HL-60/S4 (cell line): Measurements from ENCODE around the gene PRKAG1.

ENCODE experiments used
- in situ Hi-C: fragments of 300-500 bp; cut with MboI; formaldehyde crosslinking; loops from 2 replicates; pipeline ENCODE4 v1.14.3; 2022; ENCODE audit warnings: low sequenced_read_pairs

The PRKAG1 gene

DNA sequence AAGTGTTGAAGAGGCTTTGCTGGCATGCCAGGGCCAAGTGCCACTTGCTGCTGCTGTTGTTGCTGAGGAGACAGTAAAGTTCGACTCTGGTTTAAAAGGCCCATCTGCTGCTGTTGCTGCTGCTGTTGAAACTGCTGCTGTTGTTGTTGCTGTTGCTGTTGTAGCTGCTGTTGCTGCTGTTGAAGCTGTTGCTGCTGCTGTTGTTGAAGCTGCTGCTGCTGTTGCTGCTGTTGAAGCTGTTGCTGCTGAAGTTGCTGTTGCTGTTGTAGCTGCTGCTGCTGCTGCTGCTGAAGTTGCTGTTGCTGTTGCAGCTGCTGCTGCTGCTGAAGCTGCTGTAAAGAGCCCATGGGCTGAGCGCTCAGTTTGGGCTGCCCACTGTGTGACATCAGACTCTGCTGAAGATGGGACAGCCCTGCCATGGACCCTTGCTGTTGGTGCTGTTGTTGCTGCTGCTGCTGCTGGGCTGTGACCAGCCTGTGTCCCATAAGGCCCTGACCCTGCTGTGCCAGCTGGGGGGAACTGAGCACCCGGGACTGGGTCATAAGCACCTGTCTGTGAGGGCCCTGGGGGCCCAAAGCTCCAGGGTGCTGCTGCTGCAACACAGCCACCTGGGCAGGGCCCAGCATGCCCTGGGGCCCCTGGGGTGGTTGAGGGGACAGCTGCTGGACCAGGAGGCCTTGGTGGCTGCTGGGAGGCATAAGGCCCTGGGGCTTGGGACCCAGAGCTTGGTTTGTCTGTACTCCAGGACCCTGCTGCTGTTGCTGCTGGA lies 14.3 kb upstream of the PRKAG1 start:
- in situ Hi-C loops: no loop called here

DNA sequence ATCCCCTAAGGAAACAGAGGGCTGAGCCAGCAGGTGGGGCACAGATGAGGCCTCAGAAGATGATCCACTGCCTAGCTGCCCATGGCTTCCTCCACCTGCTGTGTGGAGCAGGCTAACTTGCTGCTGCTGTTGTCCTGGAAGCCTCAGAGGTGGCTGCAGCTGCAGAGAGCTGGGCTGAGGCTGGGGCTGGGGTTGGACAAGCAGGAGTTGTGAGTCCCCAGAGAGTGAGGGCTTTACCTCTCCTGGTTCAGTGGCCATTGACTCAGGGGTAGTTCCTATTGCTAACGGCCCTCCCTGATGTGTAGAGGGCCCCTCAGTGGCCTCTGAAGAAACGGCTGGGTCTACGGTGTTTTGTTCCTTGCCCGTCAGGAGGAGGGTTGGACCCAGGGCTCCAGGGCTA lies 13.7 kb upstream of the PRKAG1 start:
- in situ Hi-C loops: no loop called here

DNA sequence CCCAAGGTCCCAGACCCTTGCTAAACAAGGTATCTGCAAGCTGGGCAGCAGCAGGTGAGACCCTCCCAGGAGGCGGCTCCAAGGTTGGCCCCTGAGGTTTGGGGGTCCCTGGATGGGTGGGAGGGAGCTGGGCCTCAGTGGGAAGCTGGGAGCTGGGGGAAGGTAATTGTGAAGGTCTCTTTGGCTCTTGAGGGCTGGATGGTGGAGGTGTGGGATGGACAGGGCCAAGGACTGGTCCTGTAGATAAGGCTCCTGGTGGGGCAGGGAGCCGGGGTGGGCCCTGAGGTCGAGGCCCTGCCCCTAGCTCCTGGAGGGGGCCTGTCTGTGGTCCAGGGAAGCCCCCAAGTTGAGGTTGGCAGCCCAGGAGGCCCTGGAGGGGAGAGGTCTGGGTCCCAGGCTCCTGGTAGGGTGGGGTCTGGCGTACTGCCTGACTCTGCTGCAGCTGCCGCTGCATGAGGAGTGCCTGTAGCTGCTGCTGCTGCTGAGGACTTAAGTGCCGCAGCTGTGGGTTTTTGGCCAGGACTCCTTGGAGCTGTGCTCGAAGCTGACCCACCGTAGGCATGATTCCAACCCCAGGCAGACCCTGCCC lies 13.1 kb upstream of the PRKAG1 start:
- in situ Hi-C loops: no loop called here

DNA sequence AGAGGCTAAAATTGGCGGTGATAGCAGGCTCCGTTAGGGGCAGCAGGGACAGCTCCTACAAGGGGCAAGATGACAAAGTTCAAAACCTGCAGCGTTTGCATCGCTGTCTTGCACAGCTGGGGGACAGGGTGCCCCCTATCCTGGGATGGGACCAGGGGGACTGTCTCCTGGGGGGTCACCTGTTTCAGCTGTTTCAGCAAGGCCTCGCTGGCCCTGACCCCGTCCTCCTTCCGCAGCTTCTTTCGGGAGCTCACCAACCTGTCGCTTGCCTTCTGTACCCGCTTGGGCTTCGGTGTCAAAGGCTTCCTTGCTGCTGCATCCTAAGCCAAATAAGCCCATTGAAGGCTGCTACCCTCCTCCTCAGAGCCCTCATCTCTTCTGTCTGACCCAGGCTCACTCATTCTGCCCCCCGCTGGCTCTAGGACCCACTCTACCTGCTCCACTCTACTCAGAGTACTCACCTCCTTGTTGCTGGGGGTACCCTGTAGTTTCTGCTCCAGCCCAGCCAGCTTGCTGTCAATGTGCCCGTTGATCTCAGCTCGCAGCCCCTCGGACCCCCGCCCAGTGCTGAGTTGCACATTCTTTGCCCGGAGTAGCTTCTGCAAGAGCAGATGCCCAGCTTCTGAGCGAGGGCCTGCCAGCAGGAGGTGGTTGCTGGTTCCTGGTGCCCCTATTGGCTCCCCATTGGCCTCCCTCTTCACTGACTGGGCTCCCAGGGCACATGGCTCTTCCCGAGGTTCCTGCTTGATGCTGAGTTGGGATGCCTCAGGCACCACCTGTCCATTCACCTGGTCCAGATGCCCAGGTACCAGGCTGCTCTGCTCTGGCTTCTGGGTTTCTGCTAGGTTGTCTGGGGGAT lies 12.4 kb upstream of the PRKAG1 start:
- in situ Hi-C loops: no loop called here

DNA sequence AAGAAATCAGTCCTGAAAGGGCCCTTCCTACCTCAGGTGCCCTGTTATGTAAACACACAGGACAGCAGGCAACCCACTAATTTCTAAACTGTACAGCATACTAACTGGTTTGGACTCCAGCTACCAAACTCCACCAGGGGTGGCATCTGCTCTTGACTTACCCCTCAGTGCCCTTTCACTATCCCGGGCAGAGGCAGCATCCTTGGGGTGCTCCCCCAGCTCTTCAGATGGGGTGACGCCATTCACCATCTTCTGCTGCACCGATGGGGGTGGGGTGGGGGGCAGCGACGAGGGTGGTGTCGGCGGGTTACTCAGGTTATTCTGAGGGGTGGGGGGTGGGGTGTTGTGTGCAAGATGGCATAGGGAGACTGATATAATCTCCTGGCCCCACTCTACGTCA lies 11.5 kb upstream of the PRKAG1 start:
- in situ Hi-C loops: no loop called here

DNA sequence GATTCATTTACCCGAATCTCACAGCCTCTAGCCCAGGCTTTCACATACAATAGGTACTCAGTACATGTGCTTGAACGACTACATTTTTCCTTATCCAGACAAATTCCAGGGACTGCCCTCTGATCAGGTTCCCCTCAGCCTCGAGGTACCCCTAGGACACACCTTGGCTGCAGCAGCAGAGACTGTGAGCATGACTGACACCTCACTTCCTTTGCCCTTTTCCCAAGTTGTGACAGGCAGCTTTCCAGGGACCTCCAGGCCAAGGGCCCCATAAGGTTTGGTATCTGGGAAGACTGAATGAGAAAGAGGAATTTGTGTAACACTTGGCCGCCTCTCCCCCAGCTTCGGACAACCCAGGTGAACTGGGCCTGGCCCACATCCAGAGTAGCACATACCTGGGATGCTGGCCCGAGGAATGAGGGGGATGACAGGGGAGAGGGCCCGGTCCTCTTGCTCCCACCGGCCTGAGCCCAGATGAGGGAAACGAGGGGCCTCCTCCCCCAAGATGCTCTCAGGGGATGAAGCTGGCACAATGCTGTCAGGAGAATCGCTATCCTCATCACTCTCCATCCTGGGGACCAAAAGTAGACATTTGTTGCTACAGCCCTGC lies 10.2 kb upstream of the PRKAG1 start:
- in situ Hi-C loops: no loop called here

DNA sequence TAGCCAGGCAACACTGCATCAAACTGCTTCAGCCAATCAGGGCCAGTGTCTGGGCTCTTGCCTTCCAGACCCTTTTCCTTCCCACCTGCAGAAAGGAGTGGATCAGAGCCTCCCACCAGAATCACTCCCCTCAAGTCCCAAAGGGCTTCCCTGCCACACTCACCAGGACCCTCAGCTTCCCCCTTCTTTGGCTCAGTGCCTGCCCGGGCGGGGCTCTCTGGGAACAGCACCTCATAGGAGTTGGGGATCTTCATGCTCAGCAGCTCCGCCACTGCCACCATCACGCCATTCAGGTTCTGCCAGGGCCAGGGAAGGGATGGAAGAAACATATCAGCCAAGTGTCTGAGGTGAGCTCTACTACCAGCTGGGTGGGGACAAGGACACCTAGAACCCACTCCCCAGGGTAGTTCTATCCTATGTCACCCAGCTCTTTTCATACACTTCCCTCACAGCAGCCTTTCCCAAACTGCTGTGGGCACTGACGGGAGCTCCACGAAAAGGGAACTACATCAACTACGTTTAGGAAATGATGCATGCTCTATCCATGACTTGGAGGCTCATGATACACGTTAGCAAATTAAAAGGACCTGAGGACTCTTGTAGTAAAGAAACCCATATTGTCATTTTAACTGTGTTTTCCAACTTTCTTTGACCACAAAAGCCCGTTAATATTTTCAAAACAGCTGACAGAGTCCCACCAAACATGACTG lies 9.4 kb upstream of the PRKAG1 start:
- in situ Hi-C loops: no loop called here

DNA sequence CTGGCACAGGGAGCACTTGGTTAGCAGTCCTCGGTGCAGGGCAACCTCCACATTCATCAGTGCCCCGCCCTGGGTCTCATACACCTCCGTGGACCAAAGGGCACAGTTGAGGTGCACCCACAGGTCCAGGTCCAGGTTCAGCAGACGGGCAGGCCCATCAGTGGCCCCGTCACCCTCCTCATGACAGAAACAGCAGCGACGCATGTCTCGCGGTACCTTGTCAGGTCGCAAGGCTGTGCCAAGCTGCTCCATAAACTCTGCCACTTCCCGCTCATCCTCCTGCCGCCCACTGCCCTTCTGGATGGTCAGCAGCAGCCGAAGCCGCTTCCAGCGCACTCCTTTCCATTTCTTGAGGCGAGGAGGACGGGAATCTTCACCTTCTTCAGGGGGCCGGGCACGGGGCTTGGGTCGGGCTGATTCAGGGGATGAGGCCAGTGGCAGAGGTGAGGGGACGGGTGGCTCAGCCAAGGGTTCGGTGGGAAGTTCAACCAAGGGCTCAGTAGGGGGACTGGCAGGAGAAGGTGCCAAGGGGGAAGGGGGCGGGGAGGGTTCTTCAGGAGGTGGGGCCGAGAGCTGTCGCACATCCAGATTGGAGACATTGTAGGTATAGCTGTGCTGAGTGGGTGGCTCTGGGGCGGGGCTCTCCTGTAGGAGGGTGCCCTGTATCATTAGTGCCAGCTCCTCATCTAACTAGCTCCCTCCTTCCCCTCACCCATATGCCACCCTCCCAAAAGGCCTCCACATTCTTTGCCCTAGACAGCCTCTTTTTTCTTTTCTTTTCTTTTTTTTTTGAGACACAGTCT lies 8.3 kb upstream of the PRKAG1 start:
- in situ Hi-C loops: no loop called here

DNA sequence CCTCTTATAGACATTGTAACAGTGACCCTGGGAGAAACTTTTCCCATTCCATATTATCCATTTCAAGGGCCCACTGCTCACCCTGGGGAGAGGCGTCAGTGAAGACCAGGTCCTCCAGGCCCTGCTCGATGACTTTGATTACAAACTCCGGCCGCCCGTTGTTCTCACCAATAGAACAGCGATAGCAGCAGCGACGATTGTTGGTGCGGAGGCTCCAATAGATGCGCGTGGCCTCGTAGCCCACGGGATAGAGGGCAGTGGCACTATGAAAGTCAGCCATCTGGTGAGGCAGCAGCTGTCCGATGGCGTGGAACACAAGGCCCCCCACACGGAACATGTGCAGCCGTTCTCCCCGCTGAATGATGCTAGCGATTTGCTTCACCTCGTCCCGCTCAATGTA lies 7.5 kb upstream of the PRKAG1 start:
- in situ Hi-C loops: no loop called here

DNA sequence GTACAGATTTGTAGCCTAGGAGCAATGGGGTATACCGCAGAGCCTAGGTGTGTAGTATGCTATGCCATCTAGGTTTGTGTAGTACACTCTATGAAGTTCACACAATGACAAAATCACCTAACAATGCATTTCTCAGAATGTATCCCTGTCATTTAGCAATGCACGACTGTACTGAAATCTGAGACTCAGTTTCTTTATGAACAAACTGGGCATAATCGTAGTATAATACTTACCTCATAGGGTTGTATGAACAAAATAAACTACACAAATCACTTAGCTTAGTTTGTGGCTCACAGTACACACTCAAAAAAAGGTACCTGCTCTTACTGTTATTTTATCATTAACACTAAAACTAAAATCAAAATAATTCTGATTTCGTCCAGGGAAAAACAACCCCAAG lies 6.9 kb upstream of the PRKAG1 start:
- in situ Hi-C loops: no loop called here

DNA sequence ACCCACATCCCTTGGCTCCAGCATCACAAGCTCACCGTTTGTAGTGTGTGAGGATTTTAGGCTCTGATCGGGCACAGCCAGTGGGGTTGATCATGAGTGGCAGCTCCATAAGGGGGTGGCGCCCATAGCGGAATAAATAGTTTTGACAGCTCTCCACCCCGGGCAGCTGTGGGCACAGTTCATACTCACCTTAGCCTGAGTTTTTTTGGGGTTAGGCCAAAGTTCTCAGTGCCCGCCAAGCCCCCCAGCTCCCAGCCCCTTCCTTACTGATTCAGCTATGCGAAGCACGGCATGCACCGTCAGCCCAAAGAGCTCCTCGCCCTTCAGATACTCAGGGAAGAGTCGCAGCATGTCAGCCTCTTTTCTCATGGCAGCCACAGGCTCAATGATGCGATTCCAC lies 6.0 kb upstream of the PRKAG1 start:
- in situ Hi-C loops: no loop called here

DNA sequence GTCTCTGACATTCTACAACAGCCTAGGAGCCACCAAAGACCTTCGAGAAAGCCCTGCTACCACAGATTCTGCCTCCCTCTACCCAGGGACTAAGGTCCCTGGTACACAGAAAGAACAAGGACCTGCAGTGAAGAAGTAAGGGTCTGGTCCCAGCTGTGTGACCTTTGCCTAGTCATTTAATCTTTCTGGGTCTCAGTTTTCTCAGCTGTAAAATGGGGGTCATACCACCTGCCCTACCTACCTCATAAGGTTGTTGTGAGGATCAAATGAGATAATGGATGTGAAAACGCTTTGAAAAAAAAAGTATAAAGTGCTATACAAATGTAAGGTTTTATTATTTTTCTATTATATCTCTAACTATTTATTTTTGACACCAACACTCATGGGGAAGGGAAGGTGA lies 5.2 kb upstream of the PRKAG1 start:
- in situ Hi-C loops: no loop called here

DNA sequence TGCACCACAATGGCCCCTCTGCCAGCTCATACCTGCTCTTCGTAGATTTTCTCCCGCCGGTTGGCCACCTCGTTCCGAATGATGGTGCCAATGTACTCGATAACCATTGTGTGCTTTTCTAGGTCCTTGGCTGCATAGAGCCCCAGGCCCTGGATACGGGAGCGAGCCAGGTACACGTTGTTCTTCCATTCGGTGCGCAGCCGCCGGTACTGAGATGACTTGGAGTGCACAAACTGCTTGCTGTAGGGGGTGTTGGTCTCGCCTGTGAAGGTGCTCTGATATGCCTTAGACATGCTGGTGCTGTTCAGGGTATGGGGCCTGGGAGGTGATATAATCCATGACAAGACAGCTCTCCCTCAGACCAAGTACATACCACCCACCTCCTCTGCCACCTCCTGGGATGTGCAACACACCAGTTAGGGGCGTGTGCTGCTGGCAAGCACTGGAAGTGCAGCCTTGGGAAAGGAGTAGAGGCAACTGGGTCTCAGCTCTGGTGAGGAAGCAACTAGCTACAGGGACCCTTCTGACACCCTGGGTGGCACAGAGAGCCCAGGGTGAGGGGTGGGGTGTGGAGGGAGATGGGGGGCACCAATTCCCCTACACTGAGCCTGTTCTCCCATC lies 4.1 kb upstream of the PRKAG1 start:
- in situ Hi-C loops: no loop called here

DNA sequence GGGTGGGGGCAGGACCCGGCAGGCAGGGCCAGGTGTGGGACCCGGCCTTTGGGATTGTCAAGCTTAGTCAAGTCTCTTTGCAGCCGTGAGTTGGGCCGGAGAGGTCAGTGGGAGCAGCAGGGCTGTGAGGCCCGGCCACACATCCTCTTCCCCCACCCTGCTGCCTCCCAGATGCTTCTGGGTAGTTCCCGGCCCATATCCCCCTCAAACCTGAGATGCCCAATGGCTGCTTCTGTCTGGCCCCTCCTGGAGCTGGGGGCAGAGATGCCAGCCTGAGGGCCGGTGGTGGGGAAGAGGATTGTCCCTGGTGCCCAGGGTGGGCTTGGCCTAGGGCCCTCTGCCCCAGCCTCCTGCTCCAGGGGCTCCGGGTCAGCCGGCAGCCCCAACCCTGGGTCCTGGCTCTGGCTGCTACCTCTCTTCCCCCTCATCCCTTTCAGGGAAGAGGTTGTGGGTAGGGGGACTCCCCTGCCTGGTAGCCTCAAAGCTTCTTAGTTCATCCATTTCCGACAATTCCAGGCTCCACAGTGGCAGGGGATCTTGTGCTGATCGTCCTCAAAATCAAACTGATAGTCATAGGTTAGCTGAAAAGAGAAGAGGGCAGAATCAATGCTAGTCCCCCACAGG lies 2.8 kb upstream of the PRKAG1 start:
- in situ Hi-C loops: no loop called here

DNA sequence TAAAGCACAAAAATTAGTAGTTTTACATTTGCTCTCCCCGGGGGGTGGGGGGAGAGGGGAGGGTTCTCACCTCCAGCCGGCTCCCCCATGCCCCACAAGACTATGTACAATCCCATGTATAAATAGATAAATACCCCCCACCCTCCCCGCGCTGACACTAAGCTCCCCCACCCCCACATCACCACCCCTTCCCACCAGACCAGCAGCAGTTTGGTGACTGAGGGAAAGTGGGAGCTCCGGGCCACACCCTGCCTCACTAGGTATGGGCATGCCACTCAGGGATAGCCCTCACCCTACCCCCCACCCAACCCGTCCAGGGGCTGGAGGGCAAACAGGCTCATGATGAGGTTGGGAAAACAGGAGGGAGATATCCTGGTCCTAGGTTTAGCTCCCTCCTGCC lies 1.9 kb upstream of the PRKAG1 start:
- in situ Hi-C loops: no loop called here

DNA sequence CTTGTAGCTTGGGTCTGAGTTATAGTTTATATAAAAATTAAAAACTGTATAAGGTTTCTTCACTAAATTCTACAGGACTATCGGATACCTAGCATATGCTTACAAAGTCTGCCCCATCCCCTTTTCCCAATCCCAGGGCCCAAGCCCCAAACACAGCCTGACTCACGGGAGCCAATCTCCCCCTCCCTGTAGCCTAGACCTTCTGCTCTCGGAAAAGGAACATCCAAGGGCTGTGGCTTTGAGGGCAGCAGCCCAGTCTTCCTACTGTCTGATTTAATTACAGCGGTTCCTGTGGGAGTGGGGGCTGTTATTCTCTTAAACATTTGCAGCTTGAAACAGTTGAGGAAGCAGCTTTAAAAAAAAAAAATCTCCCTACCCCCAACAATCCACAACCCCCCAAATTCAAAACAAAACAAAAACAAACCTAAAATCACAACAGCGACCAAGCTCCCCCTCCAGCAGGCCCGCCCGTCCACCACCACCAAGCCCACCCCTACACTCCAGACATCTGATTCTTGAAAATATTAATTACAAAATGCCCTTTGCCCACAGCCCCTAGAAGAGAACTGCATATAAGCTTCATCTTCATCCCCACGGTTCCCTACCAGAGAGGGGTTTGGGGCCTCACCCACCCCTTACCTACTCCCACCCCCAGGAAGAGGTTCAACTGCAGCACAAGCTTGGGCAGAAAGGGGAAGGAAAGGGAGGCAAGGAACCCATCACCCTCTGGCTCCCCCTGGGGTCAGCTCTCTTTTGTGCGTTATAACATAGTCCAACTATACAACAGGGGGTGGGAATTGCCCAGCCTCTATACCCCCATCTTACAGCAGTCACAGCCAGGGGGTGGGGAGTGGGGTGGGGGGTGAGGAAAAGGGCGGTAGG lies 1.1 kb upstream of the PRKAG1 start:
- in situ Hi-C loops: no loop called here

DNA sequence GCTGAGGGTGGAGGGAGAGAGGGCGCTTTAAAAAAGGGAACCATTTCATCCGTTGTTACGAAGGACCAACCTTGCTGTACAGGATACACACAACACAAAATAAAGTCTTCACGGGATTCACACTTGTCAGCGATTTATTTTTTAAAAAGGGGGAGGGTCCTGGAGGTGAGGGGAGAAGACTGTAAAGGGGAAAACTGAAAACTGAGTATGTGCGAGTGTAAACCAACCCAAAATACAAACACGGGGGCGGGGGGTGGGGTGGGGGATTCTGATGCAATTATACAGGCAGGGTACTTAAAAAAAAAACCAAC lies 499 bp upstream of the PRKAG1 start:
- in situ Hi-C loops: no loop called here

DNA sequence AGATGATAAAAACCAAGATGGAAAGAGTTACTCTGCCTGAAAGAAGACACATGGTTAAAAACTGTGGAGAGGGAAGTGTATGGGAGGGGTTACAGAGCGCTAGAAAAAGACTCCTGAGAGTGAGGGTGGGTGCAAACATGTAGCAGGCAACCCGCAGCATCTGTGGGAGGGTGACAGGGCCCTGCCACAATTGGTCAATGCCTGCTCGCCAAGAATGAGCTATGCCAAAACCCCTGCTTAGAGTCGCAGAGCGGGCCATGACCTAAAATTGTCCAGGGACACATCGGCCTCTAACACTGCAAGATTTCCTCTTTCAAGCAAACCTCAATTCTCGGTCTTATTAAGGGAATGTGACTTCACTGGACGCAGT lies 700 bp downstream of the PRKAG1 start:
- in situ Hi-C loops: no loop called here

DNA sequence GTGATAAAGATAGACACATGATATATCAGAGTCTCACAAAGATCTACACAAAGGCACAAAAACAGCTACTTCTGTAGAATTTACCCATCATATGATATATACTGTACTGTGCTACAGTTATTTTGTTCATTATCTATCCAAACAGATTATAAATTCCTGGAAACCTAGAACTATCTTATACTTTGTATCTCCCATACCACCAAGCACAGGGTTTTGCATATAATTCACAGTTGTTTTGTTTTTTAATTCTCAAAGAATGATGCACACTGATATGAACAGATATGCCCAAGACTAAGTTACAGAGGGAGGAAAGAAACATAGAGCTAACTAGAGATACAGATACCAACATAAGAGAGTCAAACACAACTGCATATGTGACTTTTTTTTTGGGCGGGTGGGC lies 3.4 kb downstream of the PRKAG1 start:
- in situ Hi-C loops: no loop called here
